Diencephalon (tissue), 1 donor: ENCODE results near the gene KIF15. TPM values are rescaled to one million over a fixed set of nuclear protein-coding genes. Genes with fewer than 3 reads are reported as not detected.

ENCODE experiments used
- total RNA-seq: library from RNA; depleted of rRNA; stranded (reverse); fragments of >200 nt; gene quantifications from one replicate; pipeline ENCODE4 v1.2.3, GENCODE V29; 2014

Gene KIF15, protein sequence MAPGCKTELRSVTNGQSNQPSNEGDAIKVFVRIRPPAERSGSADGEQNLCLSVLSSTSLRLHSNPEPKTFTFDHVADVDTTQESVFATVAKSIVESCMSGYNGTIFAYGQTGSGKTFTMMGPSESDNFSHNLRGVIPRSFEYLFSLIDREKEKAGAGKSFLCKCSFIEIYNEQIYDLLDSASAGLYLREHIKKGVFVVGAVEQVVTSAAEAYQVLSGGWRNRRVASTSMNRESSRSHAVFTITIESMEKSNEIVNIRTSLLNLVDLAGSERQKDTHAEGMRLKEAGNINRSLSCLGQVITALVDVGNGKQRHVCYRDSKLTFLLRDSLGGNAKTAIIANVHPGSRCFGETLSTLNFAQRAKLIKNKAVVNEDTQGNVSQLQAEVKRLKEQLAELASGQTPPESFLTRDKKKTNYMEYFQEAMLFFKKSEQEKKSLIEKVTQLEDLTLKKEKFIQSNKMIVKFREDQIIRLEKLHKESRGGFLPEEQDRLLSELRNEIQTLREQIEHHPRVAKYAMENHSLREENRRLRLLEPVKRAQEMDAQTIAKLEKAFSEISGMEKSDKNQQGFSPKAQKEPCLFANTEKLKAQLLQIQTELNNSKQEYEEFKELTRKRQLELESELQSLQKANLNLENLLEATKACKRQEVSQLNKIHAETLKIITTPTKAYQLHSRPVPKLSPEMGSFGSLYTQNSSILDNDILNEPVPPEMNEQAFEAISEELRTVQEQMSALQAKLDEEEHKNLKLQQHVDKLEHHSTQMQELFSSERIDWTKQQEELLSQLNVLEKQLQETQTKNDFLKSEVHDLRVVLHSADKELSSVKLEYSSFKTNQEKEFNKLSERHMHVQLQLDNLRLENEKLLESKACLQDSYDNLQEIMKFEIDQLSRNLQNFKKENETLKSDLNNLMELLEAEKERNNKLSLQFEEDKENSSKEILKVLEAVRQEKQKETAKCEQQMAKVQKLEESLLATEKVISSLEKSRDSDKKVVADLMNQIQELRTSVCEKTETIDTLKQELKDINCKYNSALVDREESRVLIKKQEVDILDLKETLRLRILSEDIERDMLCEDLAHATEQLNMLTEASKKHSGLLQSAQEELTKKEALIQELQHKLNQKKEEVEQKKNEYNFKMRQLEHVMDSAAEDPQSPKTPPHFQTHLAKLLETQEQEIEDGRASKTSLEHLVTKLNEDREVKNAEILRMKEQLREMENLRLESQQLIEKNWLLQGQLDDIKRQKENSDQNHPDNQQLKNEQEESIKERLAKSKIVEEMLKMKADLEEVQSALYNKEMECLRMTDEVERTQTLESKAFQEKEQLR (N-terminal part only)
- total RNA-seq = 13.4 TPM

DNA sequence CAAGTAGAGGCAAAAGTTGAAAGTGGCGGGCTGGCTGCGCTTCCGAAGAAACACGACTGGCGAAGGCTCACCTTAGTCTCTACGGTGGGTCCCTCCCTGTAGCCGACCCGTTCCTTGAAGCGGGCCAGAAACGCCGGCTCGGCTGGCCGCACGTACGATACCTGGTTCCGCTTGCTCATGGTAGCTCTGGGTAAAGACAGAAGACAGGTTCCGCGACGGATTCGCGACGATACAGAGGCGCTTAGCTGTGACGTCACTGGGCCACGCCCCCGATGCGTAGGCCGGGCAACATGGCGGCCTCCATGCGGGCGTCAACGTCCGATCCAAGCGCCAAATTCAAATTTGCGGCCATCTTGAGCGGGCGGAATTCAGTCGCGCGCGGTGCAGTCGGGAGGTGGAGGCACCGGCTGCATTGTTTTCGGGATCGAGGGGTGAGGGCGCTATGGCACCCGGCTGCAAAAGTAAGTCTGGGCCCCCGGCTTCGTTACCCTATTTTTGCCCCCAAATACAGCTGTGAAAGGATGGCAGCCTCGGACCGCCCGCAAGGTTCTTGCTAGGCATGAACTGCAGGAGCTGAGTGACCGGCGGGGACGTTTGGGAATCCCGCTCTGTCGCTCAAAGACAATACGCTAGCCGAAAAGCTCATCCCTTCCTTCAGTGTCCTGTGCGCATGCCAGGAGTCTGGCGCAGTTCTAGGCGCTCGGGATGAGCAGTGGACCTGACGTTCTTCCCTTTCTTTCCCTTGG lies at the start of gene KIF15, which contains the start of gene KIAA1143:
Gene KIF15, plus strand, starts transcription at position 371 of the 746 bp plus-strand sequence. Its CDS starts 72 bp downstream, at position 443.
Gene KIAA1143, minus strand, starts transcription at position 196 of the 746 bp plus-strand sequence. Its CDS starts 17 bp downstream, at position 179.

DNA sequence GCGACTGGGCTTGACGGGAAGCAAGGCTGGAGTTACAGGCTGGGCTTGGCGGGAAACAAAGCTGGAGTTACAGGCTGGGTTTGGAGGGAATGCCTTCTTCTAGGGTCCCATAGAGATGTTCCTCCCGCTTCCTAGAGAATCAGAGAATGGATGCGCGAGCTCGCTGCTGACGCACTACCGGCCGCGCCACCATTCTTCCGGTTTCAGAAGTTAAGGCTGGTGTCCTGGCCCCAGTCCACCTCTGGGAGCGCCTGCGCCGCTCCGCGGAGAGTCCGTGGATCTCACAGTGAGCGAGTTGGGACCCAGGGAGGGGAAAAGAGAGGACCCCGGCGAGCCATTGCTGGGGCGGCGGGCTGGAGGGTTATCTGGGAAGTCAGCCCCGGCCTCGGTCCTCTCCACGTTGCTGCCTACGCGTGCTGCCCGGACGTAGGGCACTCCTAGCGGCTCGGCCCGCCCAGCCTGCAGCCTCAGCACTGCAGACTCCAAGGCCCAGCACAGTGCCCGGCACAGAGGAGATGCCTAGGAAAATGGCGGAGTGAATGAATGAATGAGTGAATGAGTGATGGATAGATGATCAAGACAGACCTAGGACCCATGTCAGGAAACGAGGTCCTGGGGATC lies 49.0 kb upstream of the KIF15 start, which contains the start of gene ZNF502:
Gene ZNF502, plus strand, starts transcription at position 206 of the 621 bp plus-strand sequence. CDS start 7,602 bp downstream, outside the sequence.

DNA sequence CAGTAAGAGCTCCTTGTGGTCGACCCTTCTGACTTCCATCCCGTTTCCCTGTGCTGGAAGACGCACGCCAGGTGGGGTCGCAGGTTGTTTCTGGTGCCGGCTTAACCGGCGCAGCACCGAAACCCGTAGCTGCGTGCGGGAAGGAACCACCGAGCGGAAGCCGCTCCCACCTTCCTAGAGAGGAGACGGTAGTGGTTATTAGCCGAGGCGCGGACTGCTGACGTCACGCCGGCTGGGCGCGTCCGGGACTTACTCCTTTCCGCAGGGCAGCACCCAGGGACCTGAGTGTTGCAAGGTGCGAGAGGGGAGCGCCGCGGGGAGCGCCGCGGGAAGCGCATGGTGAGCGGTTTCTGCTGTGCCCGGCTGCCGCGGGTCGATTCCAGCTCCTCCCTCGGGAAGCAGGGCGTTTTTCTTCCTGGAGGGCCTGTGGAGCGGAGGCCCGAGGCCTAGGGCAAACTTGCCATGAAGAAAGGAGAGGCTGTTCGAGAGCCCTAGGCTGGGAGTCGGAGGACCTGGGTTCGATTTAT lies 32.1 kb upstream of the KIF15 start, which contains the start of gene ZNF501:
Gene ZNF501, plus strand, starts transcription at position 252 of the 527 bp plus-strand sequence. CDS start 4,787 bp downstream, outside the sequence.

DNA sequence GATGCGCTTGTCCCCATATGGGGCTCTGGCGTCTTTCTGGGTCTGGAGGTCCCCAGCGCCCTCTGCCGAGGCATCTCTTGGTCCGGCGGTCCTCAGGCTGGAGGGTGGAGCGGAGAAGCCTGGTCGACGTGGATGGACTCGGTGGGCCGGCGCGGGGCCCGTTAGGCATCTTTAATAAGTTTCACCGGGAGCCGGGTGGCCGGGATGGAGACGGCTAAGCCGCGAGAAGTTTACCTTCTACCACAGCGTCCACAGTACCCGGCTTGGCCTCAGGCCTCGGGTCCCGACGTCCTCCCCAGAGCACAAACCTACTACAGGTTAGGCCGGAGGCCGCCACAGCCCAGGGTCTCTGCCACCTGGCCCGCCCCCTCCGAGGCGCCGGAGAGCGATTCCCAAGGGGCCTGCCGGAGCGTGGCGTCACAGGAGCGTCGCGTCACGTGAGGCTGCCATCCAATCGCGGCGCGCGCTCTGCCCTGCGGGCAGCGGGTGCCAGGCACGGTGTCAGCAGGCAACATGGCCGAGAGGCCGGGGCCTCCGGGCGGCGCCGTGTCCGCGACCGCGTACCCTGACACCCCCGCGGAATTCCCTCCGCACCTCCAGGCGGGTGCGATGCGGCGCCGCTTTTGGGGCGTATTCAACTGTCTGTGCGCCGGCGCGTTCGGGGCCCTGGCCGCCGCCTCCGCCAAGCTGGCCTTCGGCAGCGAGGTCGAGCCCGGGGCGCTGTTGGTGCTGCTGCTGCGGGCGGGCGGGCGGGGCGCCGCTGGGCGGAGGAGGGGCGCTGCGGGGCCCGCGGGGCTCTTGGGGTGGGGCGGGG lies 100.0 kb downstream of the KIF15 start, which contains the start of gene TMEM42:
Gene TMEM42, plus strand, starts transcription at position 501 of the 814 bp plus-strand sequence. Its CDS starts 13 bp downstream, at position 514.

DNA sequence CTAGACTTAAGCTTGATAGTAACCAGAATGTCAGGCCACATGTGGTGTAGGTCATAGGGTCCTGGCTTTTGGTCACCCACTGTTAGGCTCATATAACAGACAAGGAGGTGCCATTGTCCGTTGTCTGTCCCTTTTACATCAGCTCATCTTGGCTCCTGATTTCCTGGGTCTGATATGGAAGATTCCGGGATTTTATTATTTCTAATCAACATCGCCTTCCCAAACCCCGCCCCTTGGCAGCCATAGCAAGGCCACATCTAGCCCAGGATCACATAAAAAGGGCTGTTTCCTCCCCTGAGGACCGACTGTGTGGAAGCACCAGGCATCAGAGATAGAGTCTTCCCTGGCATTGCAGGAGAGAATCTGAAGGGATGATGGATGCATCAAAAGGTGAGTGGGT lies 112.7 kb downstream of the KIF15 start, which contains the start of gene TGM4:
Gene TGM4, plus strand, starts transcription at position 301 of the 400 bp plus-strand sequence. Its CDS starts 71 bp downstream, at position 372.

Other genes with a start within 250 kb of the KIF15 start
- 18.2 TPM for gene ZKSCAN7, start 206.6 kb upstream of the KIF15 start, total RNA-seq
- 11.5 TPM for gene ZNF660, start 176.8 kb upstream of the KIF15 start, total RNA-seq
- 56.1 TPM for gene ZNF197, start 136.8 kb upstream of the KIF15 start, total RNA-seq
- gene ZNF35, start 113.1 kb upstream of the KIF15 start, total RNA-seq = 18.9 TPM
- gene ZNF502, start 49.1 kb upstream of the KIF15 start, total RNA-seq = 13.8 TPM
- gene ZNF501, start 32.2 kb upstream of the KIF15 start, total RNA-seq = 22.4 TPM
- 44.5 TPM for gene KIAA1143, start 175 bp upstream of the KIF15 start, total RNA-seq
- gene TMEM42, start 100.1 kb downstream of the KIF15 start, total RNA-seq = 10.4 TPM
- gene TGM4, start 112.8 kb downstream of the KIF15 start, total RNA-seq = not detected
- 42.4 TPM for gene ZDHHC3, start 214.4 kb downstream of the KIF15 start, total RNA-seq
- 29.5 TPM for gene EXOSC7, start 214.4 kb downstream of the KIF15 start, total RNA-seq